Right atrium auricular region (tissue), 2 donors: Measurements from ENCODE around the gene MICAL2. TPM values are rescaled to one million over a fixed set of nuclear protein-coding genes. Genes with fewer than 3 reads are reported as not detected.

ENCODE experiments used
- DNase-seq: peaks from one replicate; pipeline ENCODE4 v3.0.0-alpha.2; 2019; ENCODE audit warnings: low spot score
- H3K27ac ChIP-seq, 2 donors: fragments of 200-600 bp; sonication (generic); 1 replicate in 1 of 2; 2 replicates in 1 of 2; pipeline ENCODE4 v1.5.1; 2016 to 2019
- H3K27me3 ChIP-seq, 2 donors: fragments of 200-600 bp; sonication (generic); one replicate each; pipeline versions ENCODE4 v1.5.1 to v1.6.0; 2017 to 2019
- H3K36me3 ChIP-seq: fragments of 200-600 bp; sonication (generic); one replicate; pipeline ENCODE4 v1.5.1; 2016
- H3K4me1 ChIP-seq, 2 donors: fragments of 200-600 bp; sonication (generic); one replicate each; pipeline versions ENCODE4 v1.5.1 to v1.6.0; 2017 to 2019
- H3K4me3 ChIP-seq, 2 donors: fragments of 200-600 bp; sonication (generic); 1 replicate in 1 of 2; 2 replicates in 1 of 2; pipeline ENCODE4 v1.5.1; 2017 to 2019; ENCODE audit warnings: mild to moderate bottlenecking in 1 of 2, moderate library complexity in 1 of 2
- H3K9me3 ChIP-seq, 2 donors: fragments of 200-600 bp; sonication (generic); one replicate each; pipeline ENCODE4 v1.5.1; 2019
- total RNA-seq, 2 donors: library from RNA; depleted of rRNA; stranded (reverse); fragments of >200 nt; gene quantifications; one replicate each; pipeline ENCODE4 v1.1.0, GENCODE V29; 2016
- TF ChIP-seq, protein P1 (sequence below), 2 donors: fragments of 200-600 bp; sonication (generic); IDR thresholded peaks; one replicate each; pipeline ENCODE4 v1.5.1; 2019; ENCODE audit warnings: antibody characterized with exemption in 2 of 2

MICAL2 gene
- total RNA-seq, 2 donors from 2014 or later = 77.6 to 84.5 TPM

DNA sequence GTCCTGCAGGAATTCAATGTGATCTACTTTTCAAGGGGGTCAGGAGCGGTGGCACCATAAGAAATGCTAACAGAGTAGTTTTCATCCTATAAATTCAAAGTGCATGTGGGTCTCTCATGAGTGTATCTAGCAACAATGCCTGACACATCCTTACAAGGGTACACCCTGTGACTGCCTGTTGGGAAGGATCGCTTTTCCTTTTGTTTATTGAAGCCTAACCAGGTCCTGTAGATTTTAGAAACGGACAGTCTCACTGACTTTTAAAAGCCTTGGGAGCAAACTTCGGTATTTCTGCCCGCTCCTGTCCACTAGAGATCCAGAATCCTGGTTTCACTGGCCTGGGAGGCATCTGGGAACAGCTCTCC is 102.4 kb downstream of the MICAL2 start:
- Histone ChIP-seq H3K36me3 (peaks cover 54% of the 10 kb centered on the region), H3K27ac (no peak overlapping the region), H3K4me1 (peaks cover 0 to 28% of the 10 kb centered on the region in 2 donors)

DNA sequence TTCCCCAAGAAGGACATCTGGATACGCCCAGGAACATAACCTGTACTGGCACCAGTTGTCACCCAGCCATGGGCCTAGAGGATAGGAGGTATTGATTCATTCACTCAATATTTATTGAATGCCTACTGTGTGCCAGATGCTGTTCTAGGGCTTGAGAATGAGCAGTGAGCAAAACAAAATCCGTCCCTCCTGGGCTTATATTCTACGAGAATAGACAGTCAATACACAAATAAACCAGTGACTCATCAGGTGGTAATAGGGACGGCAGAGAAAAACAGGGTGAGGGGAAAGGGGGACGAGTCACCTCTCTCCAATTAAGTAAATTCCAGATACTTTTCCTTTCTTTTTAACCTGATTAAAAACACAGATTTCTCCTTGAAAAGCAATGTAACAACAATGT is 103.5 kb downstream of the MICAL2 start:
- Histone ChIP-seq H3K9me3 (no peaks in the 10 kb centered on the region), H3K36me3 (peaks cover 45% of the 10 kb centered on the region), H3K27me3 (no peaks in the 10 kb centered on the region), H3K27ac (no peak overlapping the region), H3K4me1 (peaks cover 0 to 38% of the 10 kb centered on the region in 2 donors), H3K4me3 (no peak overlapping the region)
- TF ChIP-seq, protein P1, sequence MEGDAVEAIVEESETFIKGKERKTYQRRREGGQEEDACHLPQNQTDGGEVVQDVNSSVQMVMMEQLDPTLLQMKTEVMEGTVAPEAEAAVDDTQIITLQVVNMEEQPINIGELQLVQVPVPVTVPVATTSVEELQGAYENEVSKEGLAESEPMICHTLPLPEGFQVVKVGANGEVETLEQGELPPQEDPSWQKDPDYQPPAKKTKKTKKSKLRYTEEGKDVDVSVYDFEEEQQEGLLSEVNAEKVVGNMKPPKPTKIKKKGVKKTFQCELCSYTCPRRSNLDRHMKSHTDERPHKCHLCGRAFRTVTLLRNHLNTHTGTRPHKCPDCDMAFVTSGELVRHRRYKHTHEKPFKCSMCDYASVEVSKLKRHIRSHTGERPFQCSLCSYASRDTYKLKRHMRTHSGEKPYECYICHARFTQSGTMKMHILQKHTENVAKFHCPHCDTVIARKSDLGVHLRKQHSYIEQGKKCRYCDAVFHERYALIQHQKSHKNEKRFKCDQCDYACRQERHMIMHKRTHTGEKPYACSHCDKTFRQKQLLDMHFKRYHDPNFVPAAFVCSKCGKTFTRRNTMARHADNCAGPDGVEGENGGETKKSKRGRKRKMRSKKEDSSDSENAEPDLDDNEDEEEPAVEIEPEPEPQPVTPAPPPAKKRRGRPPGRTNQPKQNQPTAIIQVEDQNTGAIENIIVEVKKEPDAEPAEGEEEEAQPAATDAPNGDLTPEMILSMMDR (IDR thresholded peaks at IDR 0.05) = no peak
- no peak for DNase-seq

More for the DNA sequence above, 102.4 kb downstream of the MICAL2 start:
- TF ChIP-seq, protein P1 (IDR thresholded peaks at IDR 0.05) = no peak
- H3K9me3 ChIP-seq = no peaks in the 10 kb centered on the region
- no peaks in the 10 kb centered on the region for H3K27me3 ChIP-seq
- no peak for DNase-seq
- H3K4me3 ChIP-seq = no peak overlapping the region

DNA sequence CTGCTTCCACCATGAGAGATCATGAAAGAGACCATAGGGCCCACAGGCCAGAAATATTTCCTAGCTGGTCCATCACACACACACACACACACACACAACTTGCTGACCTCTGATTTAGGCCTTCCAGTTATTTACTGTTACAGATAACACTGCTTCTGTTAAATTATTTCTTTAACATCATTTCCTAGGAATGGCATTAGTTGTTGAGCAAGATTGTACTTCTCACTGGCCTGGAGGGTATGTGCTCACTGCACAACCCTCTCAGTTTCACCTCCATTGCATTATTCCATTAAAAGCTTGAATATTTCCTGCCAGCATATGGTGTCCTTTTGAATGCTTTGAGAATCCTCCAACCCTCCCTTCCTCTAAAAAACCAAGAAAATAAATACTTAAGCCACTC is 104.4 kb downstream of the MICAL2 start:
- no peaks in the 10 kb centered on the region for H3K27me3 ChIP-seq
- H3K27ac ChIP-seq = peak overlapping the region; percentile 33 to 42
- H3K36me3 ChIP-seq = peaks cover 36% of the 10 kb centered on the region
- no peak overlapping the region for H3K4me3 ChIP-seq
- no peak for DNase-seq
- H3K9me3 ChIP-seq = no peaks in the 10 kb centered on the region
- H3K4me1 ChIP-seq = peaks cover 0 to 47% of the 10 kb centered on the region in 2 donors
- TF ChIP-seq, protein P1 (IDR thresholded peaks at IDR 0.05) = no peak

DNA sequence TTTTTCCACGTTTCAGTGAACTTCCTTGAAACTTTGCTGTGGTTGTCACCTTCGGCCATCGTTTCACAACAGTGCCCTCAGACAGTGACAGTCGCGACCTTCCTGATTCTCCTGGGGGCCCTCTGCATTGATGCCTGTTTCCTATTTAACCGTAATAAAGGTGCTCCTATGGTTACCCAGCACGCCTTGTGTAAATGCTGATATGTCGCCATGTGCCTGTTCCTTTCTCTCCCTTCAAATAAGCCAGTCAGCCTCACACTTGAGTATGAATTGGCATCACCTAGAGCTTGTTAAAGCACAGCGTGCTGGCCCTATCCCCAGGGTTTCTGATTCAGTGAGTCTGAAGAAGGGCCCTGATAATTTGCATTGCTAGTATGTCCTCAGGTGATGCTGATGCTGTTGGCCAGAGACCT is 104.8 kb downstream of the MICAL2 start:
- H3K4me3 ChIP-seq = no peak overlapping the region
- DNase-seq = no peak
- no peaks in the 10 kb centered on the region for H3K9me3 ChIP-seq
- no peaks in the 10 kb centered on the region for H3K27me3 ChIP-seq
- TF ChIP-seq, protein P1 (IDR thresholded peaks at IDR 0.05) = no peak
- peak overlapping the region; percentile 33 to 42 for H3K27ac ChIP-seq
- H3K4me1 ChIP-seq = peaks cover 0 to 51% of the 10 kb centered on the region in 2 donors
- peaks cover 34% of the 10 kb centered on the region for H3K36me3 ChIP-seq

DNA sequence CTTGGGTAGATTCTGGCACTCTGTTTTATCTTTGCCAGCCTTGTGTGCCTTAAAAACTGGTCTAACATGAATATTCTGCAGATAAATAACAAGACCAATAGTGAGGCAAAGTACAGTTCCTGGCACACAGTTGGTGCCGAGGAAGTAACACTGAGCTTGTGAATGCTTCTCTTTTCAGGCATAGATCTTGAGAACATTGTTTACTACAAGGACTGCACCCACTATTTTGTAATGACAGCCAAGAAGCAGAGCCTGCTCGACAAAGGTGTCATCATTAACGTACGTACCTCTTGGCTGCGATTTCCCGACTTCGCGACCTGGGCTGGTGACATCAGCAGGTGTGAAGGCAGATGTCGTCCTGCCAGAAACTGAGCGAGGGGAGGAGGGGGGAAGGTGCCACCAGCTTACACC is 105.7 kb downstream of the MICAL2 start:
- Histone ChIP-seq H3K9me3 (no peaks in the 10 kb centered on the region), H3K27me3 (no peaks in the 10 kb centered on the region), H3K4me3 (no peak overlapping the region), H3K36me3 (peaks cover 28% of the 10 kb centered on the region), H3K4me1 (peaks cover 0 to 60% of the 10 kb centered on the region in 2 donors), H3K27ac (peak overlapping the region in 1 of 2 donors; percentile 78)
- TF ChIP-seq, protein P1 (IDR thresholded peaks at IDR 0.05) = no peak
- DNase-seq = no peak

DNA sequence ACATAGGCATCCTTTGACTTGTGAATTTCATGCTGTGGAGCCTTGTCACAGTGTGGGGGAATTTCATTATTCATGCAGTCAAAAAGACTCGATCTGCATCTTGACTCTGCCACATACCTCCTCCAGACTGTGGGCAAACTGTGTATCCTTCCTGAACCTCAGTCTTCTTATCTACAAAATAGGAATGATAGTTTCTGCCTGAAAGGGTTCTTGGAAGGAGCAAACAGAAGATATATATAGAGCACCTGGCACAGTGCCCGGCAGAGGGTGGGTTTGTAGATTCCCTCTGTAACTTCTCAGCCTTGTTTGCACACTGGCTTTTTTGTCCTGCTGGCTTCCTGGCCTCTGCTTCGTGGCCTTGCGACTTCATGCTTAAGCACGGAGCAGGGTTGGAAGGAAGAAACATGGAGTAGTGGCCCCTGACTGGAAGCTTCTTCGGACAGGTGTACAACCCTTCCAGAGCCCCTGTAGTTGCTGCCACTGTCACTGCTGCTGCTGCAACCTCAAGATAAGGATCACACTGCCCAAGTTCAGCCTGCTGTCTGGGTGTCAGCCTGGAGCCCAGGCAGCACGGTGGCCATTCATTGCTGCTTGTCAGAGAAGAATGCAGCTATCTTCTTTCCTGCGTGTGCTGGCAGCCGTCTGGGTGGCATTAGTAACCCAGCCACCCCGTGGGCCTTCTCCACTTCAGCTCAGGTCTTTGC is 106.4 kb downstream of the MICAL2 start:
- Histone ChIP-seq H3K9me3 (no peaks in the 10 kb centered on the region), H3K4me1 (peaks cover 0 to 68% of the 10 kb centered on the region in 2 donors), H3K27ac (peak overlapping the region; percentile 77 to 78), H3K4me3 (no peak overlapping the region), H3K27me3 (no peaks in the 10 kb centered on the region), H3K36me3 (peaks cover 26% of the 10 kb centered on the region)
- TF ChIP-seq, protein P1 (IDR thresholded peaks at IDR 0.05) = no peak
- DNase-seq = no peak
